Activated CD4-positive, alpha-beta T cell treated with anti-CD3 and anti-CD28 coated beads, Interleukin-2, amount 10 ng/mL, durations not matched to agents 24 days and 14 days (primary cell): ENCODE data around the gene PGA4. TPM values are rescaled to one million over a fixed set of nuclear protein-coding genes. Genes with fewer than 3 reads are reported as not detected.
"Not testable (repeated sequence)": the region's sequence is repeated elsewhere in the genome, so short reads cannot be mapped to it uniquely, and the experiment has no call there.

Experiments used
- DNase-seq: peaks from one replicate; pipeline ENCODE4 v3.0.0; 2022
- H3K27ac Mint-ChIP-seq: one replicate; pipeline ENCODE4 v1.8.0; 2022; ENCODE audit warnings: mild to moderate bottlenecking, mixed read lengths
- H3K27me3 Mint-ChIP-seq: one replicate; pipeline ENCODE4 v1.8.0; 2022; ENCODE audit warnings: mixed read lengths
- H3K36me3 Mint-ChIP-seq: one replicate; pipeline ENCODE4 v1.8.0; 2022; ENCODE audit warnings: low read depth, mild to moderate bottlenecking, mixed read lengths
- H3K4me1 Mint-ChIP-seq: one replicate; pipeline ENCODE4 v1.8.0; 2021; ENCODE audit warnings: mixed read lengths
- H3K4me3 Mint-ChIP-seq: one replicate; pipeline ENCODE4 v1.8.0; 2022; ENCODE audit warnings: mild to moderate bottlenecking, moderate library complexity, mixed read lengths
- H3K9me3 Mint-ChIP-seq: one replicate; pipeline ENCODE4 v1.8.0; 2021; ENCODE audit warnings: mixed read lengths
- intact Hi-C: fragments of 100-400 bp; cut with micrococcal nuclease; formaldehyde crosslinking; loops from one replicate; pipeline ENCODE4 v1.15.1; 2023
- total RNA-seq: library from RNA; stranded (reverse); gene quantifications from 2 replicates; pipeline ENCODE4 v1.2.3, GENCODE V29; 2022

The PGA4 gene
- total RNA-seq, 1 donor from 2014 or later = not detected

- H3K27ac Mint-ChIP-seq = no peak overlapping the region
- H3K27me3 Mint-ChIP-seq = peaks cover 15% of the 10 kb centered on the region
- no peak overlapping the region for H3K4me3 Mint-ChIP-seq
- no peak for DNase-seq
- intact Hi-C loops = no loop called here
- H3K9me3 Mint-ChIP-seq = peaks cover 5% of the 10 kb centered on the region
- H3K4me1 Mint-ChIP-seq = no peaks in the 10 kb centered on the region
- no peaks in the 10 kb centered on the region for H3K36me3 Mint-ChIP-seq
Observed at GRCh38 chr11:61194981-61195695, 27.0 kb upstream of the PGA4 start.

GRCh38 chr11:61195719-61196118 is 26.4 kb upstream of the PGA4 start:
- Mint-ChIP-seq H3K4me3 (no peak overlapping the region), H3K4me1 (no peaks in the 10 kb centered on the region), H3K27me3 (peaks cover 19% of the 10 kb centered on the region), H3K9me3 (peaks cover 5% of the 10 kb centered on the region), H3K27ac (no peak overlapping the region), H3K36me3 (no peaks in the 10 kb centered on the region)
- intact Hi-C loops = no loop called here
- no peak for DNase-seq

GRCh38 chr11:61198361-61198760 is 23.8 kb upstream of the PGA4 start:
- Mint-ChIP-seq H3K27me3 (peaks cover 17% of the 10 kb centered on the region), H3K4me1 (no peaks in the 10 kb centered on the region), H3K4me3 (no peak overlapping the region), H3K36me3 (no peaks in the 10 kb centered on the region), H3K9me3 (peaks cover 5% of the 10 kb centered on the region), H3K27ac (no peak overlapping the region)
- no peak for DNase-seq
- intact Hi-C loops = no loop called here

- Mint-ChIP-seq H3K36me3 (no peaks in the 10 kb centered on the region), H3K4me1 (no peaks in the 10 kb centered on the region), H3K27me3 (peaks cover 17% of the 10 kb centered on the region), H3K4me3 (no peak overlapping the region), H3K9me3 (peaks cover 5% of the 10 kb centered on the region), H3K27ac (no peak overlapping the region)
- DNase-seq = no peak
- intact Hi-C loops = no loop called here
Observed at GRCh38 chr11:61198948-61199523, 23.1 kb upstream of the PGA4 start.

GRCh38 chr11:61201476-61201875 is 20.7 kb upstream of the PGA4 start:
- H3K36me3 Mint-ChIP-seq = no peaks in the 10 kb centered on the region
- no peak for DNase-seq
- no peaks in the 10 kb centered on the region for H3K4me1 Mint-ChIP-seq
- H3K27ac Mint-ChIP-seq = no peak overlapping the region
- no peak overlapping the region for H3K4me3 Mint-ChIP-seq
- H3K27me3 Mint-ChIP-seq = peaks cover 19% of the 10 kb centered on the region
- intact Hi-C loops = no loop called here
- peaks cover 5% of the 10 kb centered on the region for H3K9me3 Mint-ChIP-seq

- H3K27ac Mint-ChIP-seq, H3K4me1 Mint-ChIP-seq, H3K36me3 Mint-ChIP-seq, H3K4me3 Mint-ChIP-seq, intact Hi-C loops, DNase-seq, H3K9me3 Mint-ChIP-seq: not testable (repeated sequence)
- peaks cover 15% of the 10 kb centered on the region for H3K27me3 Mint-ChIP-seq
Observed at GRCh38 chr11:61202950-61203746, 19.0 kb upstream of the PGA4 start, which contains the start of gene PGA3. TSS of gene PGA3 (plus strand) at chr11:61203515. CDS start at chr11:61203565, 50 bp downstream.

- peaks cover 15% of the 10 kb centered on the region for H3K27me3 Mint-ChIP-seq
Observed at GRCh38 chr11:61203873-61204272, 18.3 kb upstream of the PGA4 start.

GRCh38 chr11:61204502-61205059 is 17.6 kb upstream of the PGA4 start:
- H3K4me1 Mint-ChIP-seq, intact Hi-C loops, DNase-seq, H3K4me3 Mint-ChIP-seq, H3K9me3 Mint-ChIP-seq, H3K36me3 Mint-ChIP-seq, H3K27ac Mint-ChIP-seq: not testable (repeated sequence)
- peaks cover 12% of the 10 kb centered on the region for H3K27me3 Mint-ChIP-seq

More at GRCh38 chr11:61203873-61204272, 18.3 kb upstream of the PGA4 start:
- H3K36me3 Mint-ChIP-seq, intact Hi-C loops, H3K4me3 Mint-ChIP-seq, H3K4me1 Mint-ChIP-seq, H3K9me3 Mint-ChIP-seq, H3K27ac Mint-ChIP-seq, DNase-seq: not testable (repeated sequence)

- H3K4me3 Mint-ChIP-seq, H3K4me1 Mint-ChIP-seq, H3K27ac Mint-ChIP-seq, H3K27me3 Mint-ChIP-seq, H3K36me3 Mint-ChIP-seq, H3K9me3 Mint-ChIP-seq, DNase-seq, intact Hi-C loops: not testable (repeated sequence)
Observed at GRCh38 chr11:61207636-61208310, 14.4 kb upstream of the PGA4 start.

GRCh38 chr11:61210629-61211028 is 11.5 kb upstream of the PGA4 start:
- H3K36me3 Mint-ChIP-seq, H3K4me3 Mint-ChIP-seq, H3K9me3 Mint-ChIP-seq, H3K27ac Mint-ChIP-seq, DNase-seq, intact Hi-C loops, H3K27me3 Mint-ChIP-seq, H3K4me1 Mint-ChIP-seq: not testable (repeated sequence)

GRCh38 chr11:61211327-61211952 is 10.7 kb upstream of the PGA4 start:
- H3K4me3 Mint-ChIP-seq, H3K27ac Mint-ChIP-seq, H3K36me3 Mint-ChIP-seq, H3K4me1 Mint-ChIP-seq, DNase-seq, H3K27me3 Mint-ChIP-seq, intact Hi-C loops, H3K9me3 Mint-ChIP-seq: not testable (repeated sequence)

GRCh38 chr11:61212202-61212601 is 9.9 kb upstream of the PGA4 start:
- H3K36me3 Mint-ChIP-seq, H3K4me1 Mint-ChIP-seq, H3K27me3 Mint-ChIP-seq, intact Hi-C loops, DNase-seq, H3K27ac Mint-ChIP-seq, H3K9me3 Mint-ChIP-seq, H3K4me3 Mint-ChIP-seq: not testable (repeated sequence)

- H3K36me3 Mint-ChIP-seq, H3K27ac Mint-ChIP-seq, H3K27me3 Mint-ChIP-seq, H3K9me3 Mint-ChIP-seq, DNase-seq, H3K4me3 Mint-ChIP-seq, H3K4me1 Mint-ChIP-seq, intact Hi-C loops: not testable (repeated sequence)
Observed at GRCh38 chr11:61213711-61214324, 8.3 kb upstream of the PGA4 start.
